COR-L47 (cell line): Measurements from ENCODE around the gene NOTCH2NLA.
"Not testable (repeated sequence)": the region's sequence is repeated elsewhere in the genome, so short reads cannot be mapped to it uniquely, and the experiment has no call there.

Experiments used
- DNase-seq: peaks from one replicate; lab custom pipeline; 2025; lab: John Stamatoyannopoulos, UW

The NOTCH2NLA gene

DNA sequence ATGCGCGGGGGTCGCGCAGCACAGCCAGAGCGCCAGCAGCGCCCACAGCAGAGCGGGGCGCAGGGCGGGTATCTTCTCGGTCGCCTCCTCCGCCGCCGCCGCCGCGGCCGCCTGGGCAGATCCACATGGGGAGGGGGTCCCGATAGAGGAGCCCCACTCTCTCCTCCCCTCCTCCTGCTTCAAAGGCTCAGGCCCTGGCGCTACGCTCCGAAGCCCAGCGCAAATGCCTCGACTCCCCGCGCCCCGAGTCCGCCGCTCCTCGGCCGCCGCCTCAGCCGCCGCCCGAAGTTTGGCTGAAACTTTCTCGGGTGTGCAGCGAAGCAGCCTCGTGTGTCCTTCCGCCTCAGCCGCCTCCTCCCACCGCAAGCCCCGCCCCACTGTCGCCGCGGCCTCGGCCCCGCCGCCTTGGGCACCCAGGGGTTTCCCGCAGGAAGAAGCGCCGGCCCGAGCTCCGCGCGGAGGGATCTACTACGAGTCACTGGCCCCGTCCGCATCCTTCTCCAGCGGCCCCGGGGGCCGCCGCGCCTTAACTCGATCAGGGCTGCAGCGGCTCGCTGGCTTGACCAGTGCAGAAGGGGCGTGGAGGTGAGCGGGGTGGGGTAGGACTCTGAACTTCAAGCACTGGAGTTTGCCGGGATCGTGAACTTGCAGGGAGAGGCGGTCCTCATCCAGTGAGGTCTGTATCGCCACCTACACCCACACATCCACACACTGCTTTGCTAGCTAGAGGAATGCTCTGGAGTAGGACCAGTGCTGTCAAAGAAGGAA, at the start of gene NOTCH2NLA:
Gene NOTCH2NLA, minus strand, starts transcription at position 312 of the 768 bp plus-strand sequence. CDS start 39,684 bp downstream, outside the sequence.
- DNase-seq: not testable (repeated sequence)

DNA sequence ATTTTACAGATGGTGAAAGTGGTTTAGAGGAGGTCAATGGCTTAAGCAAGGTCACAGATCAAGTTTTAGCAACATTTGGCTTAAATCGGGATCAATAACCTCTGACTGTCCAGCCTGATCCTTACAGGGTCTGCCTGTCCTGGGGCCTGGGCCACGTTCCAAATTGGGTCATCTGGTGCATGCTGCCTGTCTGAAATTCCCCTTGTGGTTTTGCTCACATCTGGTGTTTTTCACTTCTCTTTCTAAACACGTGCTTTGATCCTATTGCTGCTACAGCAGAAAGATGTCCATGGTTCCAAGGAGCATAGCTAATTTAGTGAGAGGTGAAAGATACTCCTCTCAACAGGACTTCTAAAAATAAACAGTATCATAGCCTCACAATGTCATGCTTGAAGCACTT, 49.5 kb upstream of the NOTCH2NLA start:
- DNase-seq: not testable (repeated sequence)

DNA sequence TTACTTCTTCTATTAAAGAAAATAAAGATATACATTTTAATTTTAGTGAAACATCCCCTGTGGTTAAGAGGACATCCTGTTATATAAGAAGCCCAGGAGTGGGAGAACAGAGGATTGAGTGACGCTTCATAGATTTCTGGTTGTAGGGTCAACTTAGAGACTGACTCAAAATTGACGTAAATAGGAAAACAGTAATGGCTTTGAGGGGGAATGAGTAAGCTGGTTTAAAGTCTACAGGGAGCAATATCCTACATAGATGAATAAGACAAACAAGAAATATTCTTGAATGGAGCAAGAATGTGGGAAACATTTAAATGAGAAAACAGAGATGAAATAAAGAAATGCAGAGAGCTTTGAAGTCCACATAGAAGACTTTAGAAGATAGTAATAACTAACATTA, 48.3 kb upstream of the NOTCH2NLA start:
- not testable (repeated sequence) for DNase-seq

DNA sequence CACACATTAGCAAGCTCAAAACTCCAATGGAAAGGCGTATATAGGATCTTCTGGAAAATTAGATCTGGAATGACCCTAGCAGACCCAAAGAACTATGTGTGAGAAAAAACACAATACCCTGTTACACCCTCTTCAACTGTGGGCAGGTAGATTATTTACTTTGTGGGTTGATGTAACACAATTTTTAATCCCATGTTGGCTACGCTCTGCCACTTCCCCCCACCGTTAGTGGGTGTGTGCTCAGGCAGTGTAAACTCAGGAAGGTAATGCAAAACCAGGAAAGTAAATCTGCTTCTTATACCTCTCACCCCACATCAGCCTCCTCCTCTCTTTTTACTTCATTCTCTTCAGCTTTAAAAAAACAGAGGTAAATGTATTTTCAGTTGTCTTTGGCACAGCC, 45.3 kb upstream of the NOTCH2NLA start:
- not testable (repeated sequence) for DNase-seq

DNA sequence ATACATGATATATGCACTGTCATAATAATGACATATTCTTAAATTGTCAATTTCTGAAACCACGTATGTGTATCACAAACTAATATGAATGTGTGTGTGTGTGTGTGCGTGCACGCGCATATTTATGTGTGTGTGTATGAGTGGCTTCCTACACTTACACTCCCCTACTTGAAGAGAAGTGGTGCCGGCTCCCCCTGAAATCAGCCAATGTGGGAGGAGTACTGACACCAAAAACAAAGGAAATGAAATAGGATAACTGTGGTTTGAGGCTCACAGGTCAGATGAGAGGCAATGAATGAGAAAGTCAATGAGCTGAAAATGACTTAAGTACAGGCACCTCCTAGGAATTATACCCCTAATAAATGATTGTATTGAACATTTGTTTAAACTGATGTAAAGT, 44.4 kb upstream of the NOTCH2NLA start:
- DNase-seq: not testable (repeated sequence)

DNA sequence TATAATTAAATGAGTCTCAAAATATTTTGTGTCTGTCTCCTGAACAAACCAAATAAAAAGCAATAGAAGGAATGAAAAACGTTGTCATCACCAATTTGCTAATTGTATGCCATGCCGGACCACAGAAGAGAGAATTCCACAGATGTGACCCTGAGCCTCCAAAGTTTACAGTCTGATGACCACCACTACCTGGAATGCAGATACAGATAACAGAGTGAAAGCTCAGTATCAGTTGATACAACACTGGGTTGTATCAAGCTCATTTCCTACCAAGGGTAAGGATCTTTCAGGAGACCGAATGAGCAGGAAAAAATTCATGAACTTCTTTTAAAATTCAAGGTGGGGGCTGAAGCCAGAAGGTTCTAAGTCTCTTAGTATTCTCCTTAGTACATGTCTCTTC, 43.9 kb upstream of the NOTCH2NLA start:
- DNase-seq: not testable (repeated sequence)

DNA sequence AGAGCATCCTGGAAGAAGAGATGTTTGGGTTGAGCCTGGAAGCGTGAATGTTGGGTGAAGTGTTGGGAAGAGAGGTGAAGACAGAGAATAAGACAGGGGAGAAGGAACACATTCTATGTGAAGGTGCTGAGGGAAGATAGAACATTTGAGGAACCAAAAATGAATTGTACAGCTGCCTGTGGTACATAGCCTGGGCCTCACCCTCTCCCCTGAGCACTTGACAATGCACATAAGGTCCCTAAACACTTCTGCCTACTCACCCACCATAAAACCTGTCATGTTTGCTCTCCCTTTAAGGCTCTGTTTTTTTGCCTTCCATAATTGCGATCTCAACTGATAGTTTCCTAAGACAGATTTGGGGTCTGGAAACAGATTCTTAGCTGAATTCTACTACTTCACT, 43.2 kb upstream of the NOTCH2NLA start:
- not testable (repeated sequence) for DNase-seq

DNA sequence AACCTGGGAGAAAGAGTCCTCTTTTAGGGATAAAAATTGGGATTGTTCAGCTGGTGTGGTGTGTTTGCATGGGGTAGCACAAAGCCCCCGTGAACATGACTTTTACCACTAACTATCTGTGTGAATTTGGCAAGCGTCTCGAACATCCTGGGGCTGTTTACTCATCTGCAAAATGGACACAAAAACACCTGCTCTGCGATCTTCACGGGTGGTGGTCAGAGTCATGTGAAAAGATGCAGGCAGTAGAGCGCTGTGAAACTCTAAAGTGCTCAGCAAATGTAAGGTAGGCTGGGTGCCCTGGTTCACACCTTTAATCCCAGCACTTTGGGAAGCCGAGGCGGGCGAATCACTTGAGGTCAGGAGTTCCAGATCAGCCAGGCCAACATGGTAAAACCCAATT, 41.3 kb upstream of the NOTCH2NLA start:
- DNase-seq: not testable (repeated sequence)

DNA sequence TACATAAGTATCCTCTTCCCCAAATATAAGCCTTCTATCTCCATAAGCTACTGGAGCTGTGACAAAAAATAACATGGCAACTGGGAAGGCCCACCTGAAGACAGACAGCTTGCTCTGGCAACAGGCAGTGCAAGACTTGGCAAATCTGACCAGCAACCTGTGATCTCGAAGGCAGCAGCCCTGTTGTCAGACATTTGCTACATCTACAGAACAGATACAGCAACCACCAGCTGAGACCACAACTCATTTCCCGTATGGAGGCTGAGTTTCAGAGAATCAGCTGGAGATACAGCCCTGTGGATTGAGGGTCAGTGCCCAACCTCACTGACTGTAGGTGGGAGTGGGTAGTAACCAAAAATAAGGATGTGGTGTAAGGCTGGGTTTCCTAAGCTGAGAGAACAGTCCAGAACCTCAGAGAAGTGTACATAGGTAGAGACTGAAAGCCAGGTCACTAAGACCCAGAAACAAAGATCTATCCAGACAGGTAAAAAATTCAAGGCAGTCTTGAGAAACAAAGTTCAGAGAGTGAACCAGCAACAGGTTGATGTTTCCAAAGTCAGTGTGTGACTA, 37.4 kb upstream of the NOTCH2NLA start:
- DNase-seq: not testable (repeated sequence)

DNA sequence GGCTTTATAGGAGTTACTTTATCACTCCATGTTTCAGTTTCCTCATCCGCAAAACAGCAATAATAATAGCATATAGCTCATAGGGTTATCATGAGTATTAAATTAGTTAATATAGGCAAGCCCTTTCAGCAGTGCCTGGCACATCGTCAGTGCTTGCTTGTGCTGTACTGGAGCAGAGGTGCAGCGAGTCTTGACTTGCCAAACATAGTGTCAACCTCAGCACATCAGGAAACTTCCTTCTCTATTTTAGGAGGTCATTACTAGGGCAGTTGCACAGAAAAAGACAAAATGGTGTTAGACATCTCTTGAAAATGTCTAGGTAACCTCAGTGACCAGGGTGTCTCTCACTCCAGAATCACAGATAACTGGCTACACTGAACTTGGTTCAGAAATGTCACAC, 35.9 kb upstream of the NOTCH2NLA start:
- DNase-seq: not testable (repeated sequence)

DNA sequence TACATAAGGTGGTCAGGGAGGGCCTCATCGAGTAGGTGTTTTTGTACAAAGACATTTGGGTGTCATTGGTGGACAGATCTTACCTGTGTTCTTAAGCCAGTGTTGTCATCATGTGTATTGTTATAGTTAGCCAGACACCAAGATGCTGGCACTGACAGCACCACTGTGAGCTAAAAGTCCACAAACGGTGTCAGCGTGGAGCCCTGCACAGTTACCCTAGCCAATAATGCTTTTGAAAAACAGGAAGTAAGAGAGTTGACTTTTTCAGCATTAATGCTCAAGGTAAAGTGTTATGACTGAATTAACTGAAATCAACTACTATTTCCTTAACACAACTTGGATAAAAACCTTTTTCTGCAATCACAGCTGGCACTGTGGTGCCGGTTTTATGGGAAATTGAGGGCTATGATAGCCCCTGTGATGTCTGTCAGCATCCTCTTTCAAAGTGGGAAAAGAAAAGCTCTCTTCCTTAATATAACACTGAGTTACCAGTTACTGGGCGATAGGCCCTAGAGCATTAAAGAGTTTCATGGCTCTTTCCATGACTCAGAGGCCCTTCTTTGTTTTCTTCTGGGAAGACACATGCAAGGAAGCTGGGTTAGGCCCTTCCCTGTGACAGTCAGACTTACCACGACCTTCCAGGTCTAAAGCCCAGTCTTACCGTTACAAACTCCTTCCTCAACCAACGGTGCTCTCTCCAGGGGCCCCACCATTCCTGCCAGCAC, 31.3 kb upstream of the NOTCH2NLA start:
- DNase-seq: not testable (repeated sequence)

DNA sequence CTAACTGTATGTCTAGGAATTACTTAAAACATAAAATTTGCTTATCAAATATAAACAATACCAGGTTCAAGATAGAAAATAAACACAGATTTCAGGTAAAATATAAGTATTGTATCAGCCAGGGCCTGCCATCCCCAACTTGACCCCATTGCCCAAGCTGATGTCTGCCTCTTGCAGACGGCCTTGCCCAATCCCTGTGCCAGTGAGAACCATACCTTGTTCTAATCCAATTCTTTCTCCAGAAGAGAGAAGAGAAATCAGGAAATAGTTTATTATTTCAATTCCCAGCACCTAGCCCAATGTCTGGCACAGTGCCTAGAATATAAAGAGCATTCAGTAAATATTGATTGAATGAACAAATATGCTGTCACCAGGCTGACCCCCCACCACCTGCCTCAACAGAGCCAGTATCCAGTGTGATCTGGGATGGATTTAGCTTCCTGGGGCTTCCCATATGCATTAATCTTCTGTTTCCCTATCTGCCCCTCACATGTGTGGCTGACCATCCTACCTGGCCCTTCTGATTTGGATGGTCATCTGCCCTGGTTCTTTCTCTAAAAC, 29.3 kb upstream of the NOTCH2NLA start:
- DNase-seq: not testable (repeated sequence)

DNA sequence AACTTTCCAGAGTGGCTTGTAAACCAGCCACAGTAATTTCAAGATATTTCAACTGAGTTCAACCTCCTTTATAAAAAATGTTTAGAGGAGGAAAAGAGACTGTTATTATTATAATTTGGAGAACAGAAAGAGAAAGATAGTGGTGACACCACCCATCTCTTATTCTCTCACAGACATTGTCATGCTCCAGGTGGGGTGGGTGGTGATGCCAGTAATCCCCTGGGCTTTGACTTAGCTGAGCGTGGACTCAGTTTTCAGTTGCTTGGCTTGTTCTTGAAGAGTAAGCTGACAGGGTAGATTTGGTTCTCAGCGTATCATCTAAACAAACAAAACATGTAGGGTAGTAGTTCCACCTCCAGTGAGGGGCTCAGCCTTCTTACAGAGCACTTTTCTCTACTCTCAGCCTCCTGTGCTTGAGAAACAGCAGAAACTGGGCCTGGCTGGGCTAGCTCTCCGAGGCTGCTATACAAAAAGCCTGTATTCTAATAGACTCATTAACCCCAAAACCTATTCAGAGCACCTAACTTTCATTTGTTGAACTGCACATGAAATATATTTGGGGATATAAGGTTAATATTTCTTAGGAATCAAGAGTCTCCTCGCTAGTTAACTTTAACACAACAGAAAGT, 25.9 kb upstream of the NOTCH2NLA start:
- not testable (repeated sequence) for DNase-seq

DNA sequence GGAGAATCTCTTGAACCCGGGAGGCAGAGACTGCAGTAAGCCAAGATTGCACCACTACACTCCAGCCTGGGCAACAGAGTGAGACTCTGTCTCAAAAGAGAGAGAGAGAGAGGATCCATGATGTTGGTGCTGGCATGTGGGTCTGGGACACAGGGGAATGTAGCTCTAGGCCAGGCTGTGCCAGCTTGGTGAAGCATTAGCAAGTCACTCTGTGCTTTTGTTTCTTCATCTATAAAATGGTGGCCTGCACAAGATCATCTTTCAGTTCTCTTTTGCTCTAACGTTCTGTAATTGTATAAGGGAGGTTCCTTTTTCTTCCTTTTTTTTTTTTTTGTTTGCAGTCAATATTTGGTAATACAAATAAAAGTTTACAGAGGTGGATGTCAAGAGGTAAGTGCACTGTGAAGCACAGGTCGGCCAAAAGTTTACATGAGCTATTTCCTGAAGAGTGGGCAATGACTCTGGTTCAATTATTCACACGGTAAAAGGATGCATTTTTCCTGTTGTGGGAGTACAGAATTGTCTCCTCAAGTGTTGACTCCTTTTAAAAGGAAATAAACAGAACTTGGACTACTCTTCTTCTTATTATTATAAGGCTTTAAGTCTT, 24.5 kb upstream of the NOTCH2NLA start:
- DNase-seq: not testable (repeated sequence)

DNA sequence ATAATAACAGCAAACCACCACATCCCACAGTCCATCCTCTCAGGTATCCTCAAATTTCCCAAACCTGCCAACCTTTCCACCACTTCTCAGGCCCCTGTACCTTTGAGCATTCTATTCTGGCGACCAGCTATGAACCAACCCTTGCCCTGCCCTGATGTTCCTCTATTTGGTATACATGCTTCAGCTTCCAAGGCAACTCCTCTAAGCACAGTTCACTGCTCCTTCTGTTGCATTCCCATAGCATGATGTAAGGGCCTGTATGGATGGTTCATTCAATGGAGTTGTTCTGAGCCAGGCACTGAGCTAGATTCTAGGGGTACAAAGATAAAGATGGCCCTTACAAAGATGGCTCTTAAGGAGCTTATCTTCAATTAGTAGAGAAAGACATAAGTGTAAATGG, 22.7 kb upstream of the NOTCH2NLA start:
- DNase-seq: not testable (repeated sequence)

DNA sequence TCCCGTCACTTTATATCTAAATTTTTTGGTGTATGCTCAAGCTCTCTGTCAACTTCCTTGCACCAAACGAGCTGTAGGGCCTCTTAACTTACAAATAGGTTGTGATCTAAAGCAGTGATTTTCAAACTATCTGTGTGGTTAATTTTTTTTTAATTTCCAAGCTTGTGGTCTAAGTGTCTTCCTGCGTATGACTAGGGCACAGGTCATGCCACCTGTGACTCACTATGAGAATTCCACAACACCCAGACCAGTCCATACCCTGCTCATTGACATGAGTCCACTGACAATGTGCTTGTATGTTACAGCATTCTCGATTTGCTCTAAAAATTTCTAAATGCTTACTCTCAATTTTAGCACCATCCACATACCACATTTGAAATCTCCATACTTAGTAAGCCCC, 19.8 kb upstream of the NOTCH2NLA start:
- DNase-seq: not testable (repeated sequence)

DNA sequence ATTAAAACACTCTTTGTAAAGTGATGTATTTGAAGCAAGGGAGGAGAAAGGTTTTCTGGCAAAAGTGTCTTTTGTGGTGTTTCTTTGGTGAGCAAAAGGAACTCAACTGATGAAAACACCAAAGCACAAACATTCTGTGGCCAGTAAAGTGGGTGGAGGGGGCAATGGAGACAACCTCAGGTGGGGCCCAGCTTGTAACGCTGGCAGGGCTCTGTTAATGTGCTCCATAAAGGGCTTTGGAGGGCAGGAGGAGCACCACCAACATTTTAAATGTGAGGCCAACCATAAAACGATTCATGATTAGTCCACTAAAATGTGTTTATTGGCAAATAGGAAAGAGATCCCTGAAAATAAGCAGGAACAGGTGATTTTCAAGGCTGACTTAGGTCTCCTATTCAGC, 7.8 kb upstream of the NOTCH2NLA start:
- DNase-seq: not testable (repeated sequence)

DNA sequence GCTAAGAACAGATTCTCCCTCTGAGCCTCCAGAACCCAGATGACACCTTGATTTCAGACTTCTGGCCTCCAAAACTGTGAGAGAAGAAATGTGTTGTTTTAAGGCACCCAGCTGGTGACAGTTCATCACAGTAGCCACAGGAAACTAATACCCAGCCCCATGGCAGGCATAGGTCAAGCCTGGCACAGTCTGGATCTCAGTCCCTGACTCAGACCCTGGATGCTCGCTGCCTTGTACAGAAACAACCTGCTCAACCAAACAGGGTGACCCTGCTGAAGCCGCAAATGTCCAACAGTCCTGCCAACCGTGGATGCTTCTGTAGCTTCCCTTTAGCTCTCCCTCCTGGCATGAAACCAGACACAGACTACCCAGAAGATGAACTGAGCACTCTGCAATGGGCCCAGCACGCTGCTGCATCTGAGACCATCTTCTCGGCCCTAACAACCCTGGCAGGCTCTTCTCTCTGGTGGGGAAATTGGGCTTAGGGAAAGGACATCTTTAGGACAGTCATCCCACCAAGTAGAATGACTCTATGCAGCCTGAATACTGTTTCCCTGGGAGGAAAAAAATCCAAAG, 7.3 kb upstream of the NOTCH2NLA start:
- not testable (repeated sequence) for DNase-seq

DNA sequence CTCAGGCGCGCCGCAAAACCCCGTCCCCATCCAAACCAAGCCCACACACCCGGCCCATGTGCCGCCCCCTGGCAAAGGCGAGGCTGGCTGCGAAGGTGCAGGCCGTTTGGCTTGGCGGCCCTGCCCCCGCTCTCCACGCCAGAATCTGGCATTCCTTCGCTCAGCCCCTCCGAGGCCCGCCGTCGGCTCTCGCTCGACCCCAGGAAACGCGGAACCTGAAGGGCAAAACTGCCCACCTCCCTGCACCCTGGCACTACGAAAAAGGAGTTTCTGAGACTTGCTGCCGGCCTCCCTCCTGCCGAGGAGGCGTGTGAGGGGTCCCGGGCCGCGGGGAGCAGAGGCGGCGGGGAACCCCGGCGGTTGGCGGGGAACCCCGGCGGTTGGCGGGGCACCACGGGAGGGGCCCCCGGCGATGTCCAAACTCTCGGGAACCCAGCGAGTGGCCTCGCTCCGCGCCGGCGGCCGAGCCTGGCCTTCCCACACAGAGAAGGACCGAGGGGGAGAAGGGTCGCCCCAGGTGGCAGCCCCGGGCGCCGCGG, 608 bp downstream of the NOTCH2NLA start:
- not testable (repeated sequence) for DNase-seq

DNA sequence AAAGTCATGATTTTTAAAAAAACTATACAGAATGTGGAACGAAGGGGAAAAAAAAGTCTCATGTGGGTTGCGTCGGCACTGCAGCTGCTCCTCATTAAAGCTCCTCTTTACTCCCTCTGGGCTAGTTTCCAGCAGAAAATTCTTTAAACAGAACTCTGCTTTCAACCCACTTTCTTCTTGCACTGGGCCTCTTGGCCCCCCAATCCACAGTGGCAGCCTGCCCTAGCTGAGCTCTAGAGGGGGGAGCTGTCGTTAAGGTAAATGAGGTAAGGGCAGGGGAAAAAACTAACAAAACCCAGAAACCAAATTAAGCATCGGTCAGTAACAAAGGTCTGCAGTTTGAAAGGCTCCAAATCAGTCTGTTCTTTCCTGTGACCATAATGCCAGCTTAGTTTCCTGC, 54.3 kb downstream of the NOTCH2NLA start:
- DNase-seq: not testable (repeated sequence)

DNA sequence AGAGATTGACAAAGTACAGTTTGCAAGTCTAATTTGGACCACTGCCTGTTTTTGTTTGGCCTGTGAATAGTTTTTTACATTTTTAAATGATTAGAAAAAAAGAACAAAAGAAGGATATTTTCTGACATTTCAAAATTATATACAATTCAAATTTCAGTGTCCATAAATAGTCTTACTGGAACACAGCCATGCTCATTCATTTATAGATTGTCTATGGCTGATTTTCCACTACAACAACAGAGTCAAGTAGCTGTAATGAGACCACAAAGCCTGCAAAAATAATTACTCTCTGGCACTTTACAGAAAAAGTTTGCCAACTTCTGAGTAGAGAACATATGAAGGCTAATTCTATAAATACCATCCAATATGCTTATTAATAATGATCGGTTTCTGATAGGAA, 61.1 kb downstream of the NOTCH2NLA start:
- not testable (repeated sequence) for DNase-seq
